B cell (primary cell): ENCODE data around the gene PPFIA4.

Experiments used
- EZH2 ChIP-seq: IDR thresholded peaks from 2 replicates; pipeline ENCODE4 v1.6.1; 2012; ENCODE audit warnings: borderline replicate concordance, low read depth, mild to moderate bottlenecking, moderate library complexity, low read length; ENCODE audit not compliant: insufficient read depth, poor library complexity, severe bottlenecking
- TF ChIP-seq, protein P1 (sequence below): fragments of 200-600 bp; IDR thresholded peaks from one replicate; pipeline ENCODE4 v1.8.0; 2022; ENCODE audit warnings: antibody characterized with exemption, mild to moderate bottlenecking

DNA sequence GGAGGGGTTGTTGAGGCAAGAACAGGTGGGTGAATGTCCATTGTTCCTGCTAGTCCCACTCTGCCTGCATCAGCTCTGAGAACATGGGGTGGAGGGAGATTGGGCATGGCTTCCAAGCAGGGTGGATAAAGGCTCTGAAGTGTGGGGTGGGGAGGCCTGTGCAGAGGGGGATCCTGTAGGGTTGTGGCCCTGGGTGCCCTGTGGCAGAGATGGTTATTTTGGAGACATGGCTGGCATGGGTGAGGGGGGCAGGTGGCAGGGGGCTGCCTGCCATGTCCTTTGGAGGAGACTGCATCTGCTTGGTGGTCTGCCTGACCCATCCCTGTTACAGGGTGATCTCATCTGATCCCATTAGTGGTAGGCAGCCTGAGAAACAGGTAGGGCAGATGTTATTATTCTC is 48.3 kb downstream of the PPFIA4 start:
- TF ChIP-seq, protein P1, sequence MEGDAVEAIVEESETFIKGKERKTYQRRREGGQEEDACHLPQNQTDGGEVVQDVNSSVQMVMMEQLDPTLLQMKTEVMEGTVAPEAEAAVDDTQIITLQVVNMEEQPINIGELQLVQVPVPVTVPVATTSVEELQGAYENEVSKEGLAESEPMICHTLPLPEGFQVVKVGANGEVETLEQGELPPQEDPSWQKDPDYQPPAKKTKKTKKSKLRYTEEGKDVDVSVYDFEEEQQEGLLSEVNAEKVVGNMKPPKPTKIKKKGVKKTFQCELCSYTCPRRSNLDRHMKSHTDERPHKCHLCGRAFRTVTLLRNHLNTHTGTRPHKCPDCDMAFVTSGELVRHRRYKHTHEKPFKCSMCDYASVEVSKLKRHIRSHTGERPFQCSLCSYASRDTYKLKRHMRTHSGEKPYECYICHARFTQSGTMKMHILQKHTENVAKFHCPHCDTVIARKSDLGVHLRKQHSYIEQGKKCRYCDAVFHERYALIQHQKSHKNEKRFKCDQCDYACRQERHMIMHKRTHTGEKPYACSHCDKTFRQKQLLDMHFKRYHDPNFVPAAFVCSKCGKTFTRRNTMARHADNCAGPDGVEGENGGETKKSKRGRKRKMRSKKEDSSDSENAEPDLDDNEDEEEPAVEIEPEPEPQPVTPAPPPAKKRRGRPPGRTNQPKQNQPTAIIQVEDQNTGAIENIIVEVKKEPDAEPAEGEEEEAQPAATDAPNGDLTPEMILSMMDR, result no peak
- TF ChIP-seq EZH2, result no peak
